ENCODE measurements around the gene DENND1B. TPM values are rescaled to one million over a fixed set of nuclear protein-coding genes. Genes with fewer than 3 reads are reported as not detected.

Gene DENND1B
- polyA plus RNA-seq, 1 donor (not counting 4 experiments of a cell fraction or from before 2014, with no cell fraction given), result 7.6 TPM

DNA sequence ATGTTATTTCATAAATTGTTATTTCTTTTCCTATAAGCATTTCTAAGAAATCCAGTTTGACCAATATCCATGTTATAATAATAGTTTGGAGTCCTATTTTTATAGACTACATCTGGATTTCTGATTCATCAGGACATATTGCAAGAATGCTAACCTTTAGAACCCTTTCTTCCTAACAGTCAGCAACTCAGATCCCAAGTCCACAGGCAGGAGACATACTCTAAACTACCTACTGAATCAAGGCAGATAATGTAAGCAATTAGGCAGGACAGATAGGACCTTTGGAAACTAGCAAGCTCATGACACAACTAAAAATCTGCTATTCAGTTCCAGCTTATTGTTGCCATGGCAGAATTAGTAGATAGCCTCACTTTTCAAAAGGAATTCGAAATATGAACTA lies 104.1 kb downstream of the DENND1B start:
- DNase-seq (ENCODE audit: low read depth, low spot score) (no peak), FAIRE-seq (no peak)
- H3K27me3 ChIP-seq (ENCODE audit: control insufficient read depth, extremely low read depth, insufficient read depth, low read length), result no peaks in the 10 kb centered on the region
- no peak for TF ChIP-seq CTCF (optimal IDR thresholded peaks at IDR 0.05 in 1 of 3, IDR thresholded peaks at IDR 0.05 in 1 of 3, conservative IDR thresholded peaks at IDR 0.05 in 1 of 3; ENCODE audit: extremely low read depth in 1 of 3, insufficient read depth in 2 of 3, low read length in 3 of 3)
- TF ChIP-seq EZH2 (IDR thresholded peaks at IDR 0.05; ENCODE audit: low read length), result no peak
- H3K4me2 ChIP-seq (ENCODE audit: control insufficient read depth, extremely low read depth, insufficient read depth, low read depth, low read length), result no peak overlapping the region
- H3K4me3 ChIP-seq (ENCODE audit: control insufficient read depth in 2 of 3, extremely low read depth in 1 of 3, insufficient read depth in 2 of 3, low read depth in 1 of 3, low read length in 3 of 3), result no peak overlapping the region
- H3K79me2 ChIP-seq (ENCODE audit: control insufficient read depth, insufficient read depth, low read length), result no peaks in the 10 kb centered on the region
- H3K9me3 ChIP-seq (ENCODE audit: control insufficient read depth, low read depth, low read length), result no peaks in the 10 kb centered on the region
- H3K36me3 ChIP-seq (ENCODE audit: control insufficient read depth in 2 of 2, extremely low read depth in 1 of 2, insufficient read depth in 2 of 2, low read length in 2 of 2), result no peaks in the 10 kb centered on the region
- dilution Hi-C loops (cut with MboI; ENCODE audit: extremely low pct_ligation_motif_present, low sequenced_read_pairs), result no loop called here
- no peak overlapping the region for H3K9ac ChIP-seq (ENCODE audit: control insufficient read depth, extremely low read depth, insufficient read depth, low read length)
- H3K4me1 ChIP-seq (ENCODE audit: control insufficient read depth, extremely low read depth, insufficient read depth, low read length), result peaks cover 3% of the 10 kb centered on the region
- no peak overlapping the region for H2AFZ ChIP-seq (ENCODE audit: control insufficient read depth, low read length)
- H3K27ac ChIP-seq (ENCODE audit: control insufficient read depth, insufficient read depth, low read length), result no peak overlapping the region
- no peaks in the 10 kb centered on the region for H3K9me1 ChIP-seq (ENCODE audit: control insufficient read depth, extremely low read depth, insufficient read depth, low read length)
- no peaks in the 10 kb centered on the region for H4K20me1 ChIP-seq (ENCODE audit: control insufficient read depth, extremely low read depth, insufficient read depth, low read length)

DNA sequence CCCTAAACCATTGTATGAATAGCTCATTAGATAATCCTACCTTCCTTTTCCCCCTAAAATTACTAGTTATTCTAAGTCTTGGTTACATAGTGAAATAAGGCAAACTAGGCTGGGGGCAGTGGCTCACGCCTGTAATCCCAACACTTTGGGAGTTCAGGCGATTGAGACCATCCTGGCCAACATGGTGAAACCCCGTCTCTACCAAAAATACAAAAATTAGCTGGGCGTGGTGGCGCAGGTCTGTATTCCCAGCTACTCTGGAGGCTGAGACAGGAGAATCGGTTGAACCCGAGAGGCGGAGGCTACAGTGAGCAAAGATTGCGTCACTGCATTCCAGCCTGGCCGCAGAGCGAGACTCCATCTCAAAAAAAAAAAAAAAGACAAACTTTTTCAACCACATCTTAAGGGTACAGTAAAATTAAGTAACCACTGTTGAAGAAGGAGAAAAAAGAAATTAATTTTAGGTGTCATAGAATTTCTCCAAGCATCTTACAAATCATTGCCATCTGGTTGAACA lies 108.5 kb downstream of the DENND1B start:
- H3K27ac ChIP-seq (ENCODE audit: control insufficient read depth, insufficient read depth, low read length), result no peak overlapping the region
- no peaks in the 10 kb centered on the region for H4K20me1 ChIP-seq (ENCODE audit: control insufficient read depth, extremely low read depth, insufficient read depth, low read length)
- FAIRE-seq (no peak), DNase-seq (ENCODE audit: low read depth, low spot score) (no peak)
- H3K4me3 ChIP-seq (ENCODE audit: control insufficient read depth in 2 of 3, extremely low read depth in 1 of 3, insufficient read depth in 2 of 3, low read depth in 1 of 3, low read length in 3 of 3), result no peak overlapping the region
- no peaks in the 10 kb centered on the region for H3K9me3 ChIP-seq (ENCODE audit: control insufficient read depth, low read depth, low read length)
- H2AFZ ChIP-seq (ENCODE audit: control insufficient read depth, low read length), result no peak overlapping the region
- H3K4me1 ChIP-seq (ENCODE audit: control insufficient read depth, extremely low read depth, insufficient read depth, low read length), result no peaks in the 10 kb centered on the region
- no peaks in the 10 kb centered on the region for H3K36me3 ChIP-seq (ENCODE audit: control insufficient read depth in 2 of 2, extremely low read depth in 1 of 2, insufficient read depth in 2 of 2, low read length in 2 of 2)
- H3K4me2 ChIP-seq (ENCODE audit: control insufficient read depth, extremely low read depth, insufficient read depth, low read depth, low read length), result no peak overlapping the region
- H3K9me1 ChIP-seq (ENCODE audit: control insufficient read depth, extremely low read depth, insufficient read depth, low read length), result no peaks in the 10 kb centered on the region
- no peak overlapping the region for H3K9ac ChIP-seq (ENCODE audit: control insufficient read depth, extremely low read depth, insufficient read depth, low read length)
- no peaks in the 10 kb centered on the region for H3K27me3 ChIP-seq (ENCODE audit: control insufficient read depth, extremely low read depth, insufficient read depth, low read length)
- H3K79me2 ChIP-seq (ENCODE audit: control insufficient read depth, insufficient read depth, low read length), result no peaks in the 10 kb centered on the region
- dilution Hi-C loops (cut with MboI; ENCODE audit: extremely low pct_ligation_motif_present, low sequenced_read_pairs), result no loop called here
- TF ChIP-seq CTCF (optimal IDR thresholded peaks at IDR 0.05 in 1 of 3, IDR thresholded peaks at IDR 0.05 in 1 of 3, conservative IDR thresholded peaks at IDR 0.05 in 1 of 3; ENCODE audit: extremely low read depth in 1 of 3, insufficient read depth in 2 of 3, low read length in 3 of 3) (no peak), EZH2 (IDR thresholded peaks at IDR 0.05; ENCODE audit: low read length) (no peak)
